COLO829 (cell line): ENCODE results near the gene ETFB.

Experiments used
- DNase-seq: peaks from one replicate; pipeline ENCODE4 v3.0.0; 2012; ENCODE audit warnings: low spot score

ETFB gene

DNA sequence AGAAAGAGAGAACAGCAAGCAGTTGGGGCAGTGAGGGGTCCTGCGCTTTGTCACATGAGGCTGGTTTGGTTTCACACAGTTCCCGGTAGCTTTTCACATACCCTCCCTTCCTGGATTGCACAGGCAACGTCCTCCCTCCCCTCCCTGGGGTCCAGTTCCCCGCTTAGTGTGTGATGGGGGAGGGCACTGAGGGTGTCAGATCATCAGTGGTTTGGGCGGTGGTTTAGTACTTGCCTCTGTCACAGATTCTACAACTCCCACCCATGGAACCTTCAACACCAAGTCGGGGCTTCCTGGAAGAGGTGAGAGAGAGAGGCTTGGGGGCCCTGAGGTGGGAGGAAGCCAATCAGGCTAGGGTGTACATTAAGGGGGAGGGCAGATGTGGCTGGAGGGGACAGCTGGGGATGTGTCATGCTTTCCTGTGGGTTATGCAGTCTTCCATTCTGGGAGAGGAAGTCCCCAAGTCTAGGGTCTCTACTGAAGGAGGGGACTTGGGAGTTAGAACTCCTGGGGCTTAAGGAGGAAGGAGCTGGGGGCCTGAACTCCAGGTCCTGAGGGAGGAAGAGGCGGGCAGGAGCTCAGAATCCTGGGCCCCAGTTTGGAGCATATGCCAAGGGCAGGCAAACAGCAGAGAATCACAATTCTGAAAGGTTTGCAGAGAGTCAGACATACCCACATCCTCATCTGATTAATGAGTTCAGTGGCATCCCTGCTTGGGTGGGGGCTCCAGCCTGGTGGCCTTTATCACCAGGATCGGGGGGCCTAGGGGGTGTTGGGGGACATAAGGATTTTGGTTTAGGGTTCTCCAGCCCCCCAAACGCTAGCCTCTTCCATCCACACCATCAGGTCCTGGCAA is 6.7 kb upstream of the ETFB start, which contains the start of gene NKG7:
NKG7 (minus strand) TSS at position 6 of the 856 bp plus-strand sequence. CDS start 119 bp downstream, outside the sequence.
- DNase-seq = no peak

DNA sequence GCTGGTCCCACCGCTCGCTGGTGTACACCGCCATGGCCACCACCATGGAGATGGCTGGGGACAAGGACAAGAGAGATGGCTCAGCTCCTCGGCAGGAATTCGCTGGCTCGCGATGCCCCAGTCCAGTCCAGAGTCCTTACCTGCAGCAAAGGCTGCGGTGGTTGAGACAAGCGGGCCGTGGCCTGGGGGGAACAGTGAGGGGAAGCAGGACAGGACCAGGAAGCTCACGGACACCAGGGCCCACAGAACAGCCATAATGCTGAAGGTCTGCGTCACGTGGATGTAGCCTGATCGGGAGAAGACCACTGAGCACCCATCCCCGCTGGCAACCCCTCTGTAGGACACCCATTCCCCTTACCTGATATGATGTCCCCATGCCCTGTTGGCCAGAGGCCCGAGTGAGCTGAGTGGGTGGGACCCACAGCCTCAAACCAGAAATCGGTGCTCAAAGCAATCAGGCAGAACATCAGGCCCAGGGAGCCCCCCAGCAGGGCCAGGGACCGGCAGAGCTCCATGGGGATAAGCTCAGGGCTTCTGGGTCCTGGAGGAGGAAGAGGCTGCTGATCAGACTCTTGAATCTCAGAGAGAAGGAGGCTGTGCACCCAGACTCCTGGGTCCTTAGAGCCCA is 5.9 kb upstream of the ETFB start:
- DNase-seq = no peak

DNA sequence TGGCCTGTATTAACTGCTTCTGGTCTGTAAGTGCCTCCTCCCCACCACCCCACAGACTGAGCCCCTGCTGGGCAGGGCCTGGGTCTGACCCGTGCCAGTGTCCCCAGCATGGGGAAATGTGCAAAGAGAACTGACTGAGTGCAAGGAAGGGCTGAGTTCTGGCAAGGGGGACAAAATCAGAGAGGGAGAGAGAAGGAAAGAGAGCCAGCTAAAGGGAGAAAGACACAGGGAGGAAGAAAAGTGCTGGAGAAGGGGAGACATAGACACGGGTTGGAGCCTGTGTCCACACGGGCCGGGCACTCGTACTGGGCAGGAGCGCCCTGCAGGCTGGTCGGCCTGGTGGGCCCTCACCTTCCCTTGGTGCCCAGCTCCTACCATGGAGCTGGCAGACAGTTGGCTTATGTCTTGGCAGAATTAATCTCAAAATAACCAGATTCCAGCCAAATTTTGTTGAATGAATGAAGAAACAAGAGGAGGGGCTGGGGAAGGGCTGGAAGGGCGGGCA is 5.0 kb upstream of the ETFB start:
- no peak for DNase-seq

DNA sequence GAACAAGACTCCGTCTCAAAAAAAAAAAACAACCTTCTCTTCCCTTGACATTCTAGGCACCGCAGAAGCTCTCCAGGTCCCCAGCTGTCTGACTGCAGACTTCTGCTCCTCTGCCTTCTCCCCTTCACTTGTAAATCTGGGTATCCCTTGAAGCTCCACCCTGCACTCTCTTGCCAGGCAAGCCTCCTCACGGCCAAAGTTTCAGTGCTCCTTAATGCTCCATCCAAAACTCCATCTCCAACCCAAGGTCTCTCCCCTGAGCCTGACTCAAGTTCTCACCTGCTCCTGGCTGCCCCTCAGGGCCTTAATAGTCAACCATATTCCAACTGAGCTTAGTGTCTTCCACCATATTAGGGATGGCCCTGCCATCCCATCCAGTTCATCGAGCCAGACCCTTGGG is 4.0 kb upstream of the ETFB start:
- DNase-seq = no peak

DNA sequence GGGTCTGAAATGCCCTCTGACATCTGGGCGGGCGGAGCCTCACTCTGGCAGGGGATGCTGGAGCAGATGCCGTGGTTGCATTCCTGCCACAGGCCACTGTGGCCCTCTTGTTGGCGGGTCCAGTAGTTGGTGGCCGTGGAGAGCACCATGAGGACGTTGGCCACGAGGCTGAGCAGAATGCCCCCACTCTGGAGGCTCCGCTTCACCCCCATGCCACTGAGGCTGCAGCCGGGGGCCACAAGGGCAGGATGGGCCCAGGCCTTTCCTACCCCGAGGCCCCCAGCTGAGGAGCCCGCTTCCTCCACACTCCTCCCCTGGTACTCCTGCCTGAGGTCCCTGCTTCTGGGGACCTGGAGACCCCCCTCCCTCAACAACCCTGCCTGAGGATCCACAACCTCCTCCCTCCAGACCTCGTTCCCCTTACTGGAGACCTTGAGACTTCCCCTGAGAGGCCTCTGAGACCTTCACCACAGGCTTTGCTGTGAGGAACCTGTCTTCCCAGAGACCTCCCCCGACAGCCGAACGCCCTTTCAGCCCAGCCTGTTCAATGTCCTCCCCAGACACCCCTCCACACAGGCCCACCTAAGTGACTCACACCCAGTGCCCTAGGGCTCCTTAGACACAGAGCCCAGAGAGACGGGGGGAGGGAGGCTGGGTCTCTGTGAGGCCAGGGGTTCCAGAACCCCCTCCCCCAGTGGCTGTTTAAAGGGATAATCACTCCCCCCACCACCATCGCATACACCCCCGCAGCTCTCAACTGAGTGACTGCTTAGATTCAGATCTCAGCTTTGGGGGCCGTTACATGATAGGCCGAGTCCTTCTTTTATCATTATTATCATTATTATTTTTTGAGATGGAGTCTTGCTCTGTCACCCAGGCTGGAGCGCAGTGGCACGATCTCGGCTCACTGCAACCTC is 2.4 kb upstream of the ETFB start, which contains the start of gene CLDND2:
CLDND2 (minus strand) TSS at position 638 of the 917 bp plus-strand sequence; CDS start at position 212, 426 bp downstream.
- no peak for DNase-seq

DNA sequence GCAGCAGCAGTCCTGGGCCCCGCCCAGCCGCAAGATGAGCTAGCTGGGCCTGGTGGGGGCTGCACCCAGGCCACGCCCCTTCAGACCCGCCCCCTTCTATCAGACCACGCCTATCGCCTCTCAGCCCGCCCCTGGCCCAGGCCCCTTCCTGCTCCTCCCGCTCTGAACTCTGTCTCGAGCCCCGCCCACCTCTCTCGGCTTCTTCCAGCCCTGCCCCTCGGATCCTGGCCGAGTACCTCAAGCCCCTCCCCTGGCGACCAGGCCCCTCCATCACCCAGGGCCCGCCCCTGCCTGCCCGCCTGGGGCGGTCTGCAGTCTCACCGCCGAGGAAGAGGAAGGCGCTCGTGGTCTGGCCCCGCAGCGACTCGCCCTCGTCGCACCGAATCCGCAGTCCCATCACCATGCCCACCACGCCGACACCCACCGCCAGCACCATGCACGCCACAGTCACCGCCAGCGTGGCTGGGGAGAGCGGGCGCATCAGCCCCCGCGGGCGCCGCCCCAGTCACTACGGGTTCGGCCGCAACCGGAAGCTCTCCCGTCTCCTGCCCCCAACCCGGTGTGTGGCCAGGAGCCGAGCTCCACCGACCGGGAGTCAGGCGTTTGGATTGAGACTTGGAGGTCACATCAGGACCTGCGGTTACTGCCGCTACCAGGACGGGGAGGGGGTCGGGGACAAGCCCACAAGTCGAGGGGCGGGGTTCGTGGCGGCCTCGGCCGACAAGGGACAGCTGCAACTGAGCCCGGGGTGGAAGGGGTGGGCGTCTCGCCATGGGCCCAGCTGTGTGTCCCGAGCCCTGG is 1.6 kb upstream of the ETFB start:
- peak; percentile 96 for DNase-seq

DNA sequence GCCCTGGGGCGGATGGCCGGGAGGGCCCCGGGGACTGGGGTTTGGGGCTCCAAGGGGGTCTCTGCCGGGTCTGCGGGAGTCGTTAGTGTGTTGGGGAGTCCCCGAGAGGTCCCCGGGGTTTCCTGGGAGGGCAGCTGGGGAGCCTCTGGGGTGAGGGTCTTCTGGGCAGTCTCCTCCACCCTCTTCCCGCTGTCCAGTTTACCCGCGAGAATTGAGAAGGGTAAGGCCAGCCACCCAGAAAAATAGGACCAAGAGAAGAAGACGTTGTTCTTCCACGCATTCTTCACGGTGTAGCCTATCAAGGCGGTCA is 1.0 kb upstream of the ETFB start:
- DNase-seq = no peak

DNA sequence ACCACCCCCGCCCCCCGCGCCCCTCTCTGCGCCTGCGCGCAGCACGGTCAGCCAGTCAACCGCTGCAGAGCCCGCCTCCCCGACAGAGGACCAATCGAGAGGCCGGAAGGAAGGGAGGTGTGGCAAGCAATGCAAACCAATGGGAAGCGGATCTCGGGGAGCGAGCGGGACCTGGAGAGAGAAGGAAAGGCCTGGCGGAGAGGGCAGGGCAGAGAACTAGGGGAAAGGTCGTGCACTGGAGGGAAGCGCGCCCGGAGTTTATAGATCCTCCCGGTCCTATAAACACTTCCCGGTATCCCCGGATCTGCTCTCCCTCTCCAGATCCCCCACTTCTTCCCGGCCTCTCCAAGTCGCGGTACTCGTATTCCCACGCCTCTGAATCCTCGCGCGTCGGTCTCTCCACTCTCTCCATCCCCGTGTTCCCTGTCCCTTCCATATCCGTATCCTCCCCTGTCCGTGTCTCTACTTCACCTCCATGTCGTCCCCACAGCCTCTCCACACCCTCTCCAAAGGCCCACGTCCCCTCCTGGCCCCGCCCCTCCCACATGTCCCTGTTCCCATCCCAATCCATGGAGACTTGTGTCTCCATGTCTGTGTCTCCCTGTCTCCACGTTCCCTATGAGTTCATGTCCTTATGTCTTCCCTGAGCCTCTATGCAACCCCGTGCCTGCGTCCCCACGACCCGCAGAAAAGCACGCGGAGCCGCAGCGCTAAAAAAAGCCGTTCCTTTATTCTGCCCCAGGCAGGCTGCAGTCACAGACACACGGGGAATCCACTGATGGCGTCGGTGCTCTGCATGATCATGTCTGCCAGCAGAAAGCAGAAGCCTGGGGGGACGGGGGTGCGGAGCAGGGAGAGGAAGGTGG is 434 bp upstream of the ETFB start:
- peak; percentile 91 for DNase-seq

DNA sequence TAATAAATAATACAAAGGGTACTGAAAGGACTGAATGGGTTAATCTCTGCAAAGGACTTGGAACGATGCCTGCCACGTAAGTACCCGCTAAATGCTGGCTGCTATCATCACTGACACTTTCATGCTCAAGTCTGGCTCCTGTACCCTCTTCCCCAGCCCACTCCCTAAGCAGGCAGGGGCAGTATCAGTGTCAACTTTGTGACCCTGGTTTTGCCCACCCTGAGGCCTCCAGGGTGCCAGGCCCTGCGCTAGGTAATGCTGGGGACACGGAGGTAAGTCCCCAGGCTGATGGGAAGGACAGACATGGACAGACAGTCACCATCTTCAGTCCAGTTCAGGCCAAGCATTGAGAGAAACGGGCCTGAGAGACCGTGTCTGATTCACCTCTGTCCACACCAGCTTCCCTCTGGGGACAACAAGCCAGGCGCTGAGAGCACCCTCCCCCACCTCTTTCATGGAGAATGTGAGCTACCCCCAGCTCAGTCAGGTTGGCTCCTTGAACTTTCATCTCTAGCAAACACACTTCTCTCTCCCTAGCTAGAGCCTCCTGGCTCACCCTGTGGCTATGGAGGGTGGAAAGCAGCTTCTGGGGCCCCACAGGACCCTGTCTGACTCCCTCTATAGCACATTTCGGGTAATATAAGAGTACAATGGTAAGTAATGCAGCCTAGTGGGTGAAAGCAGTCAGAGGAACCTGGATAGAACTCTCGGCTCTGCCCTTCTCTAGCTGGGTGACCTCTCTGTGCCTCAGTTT is 800 bp downstream of the ETFB start:
- peak; percentile 27 for DNase-seq

DNA sequence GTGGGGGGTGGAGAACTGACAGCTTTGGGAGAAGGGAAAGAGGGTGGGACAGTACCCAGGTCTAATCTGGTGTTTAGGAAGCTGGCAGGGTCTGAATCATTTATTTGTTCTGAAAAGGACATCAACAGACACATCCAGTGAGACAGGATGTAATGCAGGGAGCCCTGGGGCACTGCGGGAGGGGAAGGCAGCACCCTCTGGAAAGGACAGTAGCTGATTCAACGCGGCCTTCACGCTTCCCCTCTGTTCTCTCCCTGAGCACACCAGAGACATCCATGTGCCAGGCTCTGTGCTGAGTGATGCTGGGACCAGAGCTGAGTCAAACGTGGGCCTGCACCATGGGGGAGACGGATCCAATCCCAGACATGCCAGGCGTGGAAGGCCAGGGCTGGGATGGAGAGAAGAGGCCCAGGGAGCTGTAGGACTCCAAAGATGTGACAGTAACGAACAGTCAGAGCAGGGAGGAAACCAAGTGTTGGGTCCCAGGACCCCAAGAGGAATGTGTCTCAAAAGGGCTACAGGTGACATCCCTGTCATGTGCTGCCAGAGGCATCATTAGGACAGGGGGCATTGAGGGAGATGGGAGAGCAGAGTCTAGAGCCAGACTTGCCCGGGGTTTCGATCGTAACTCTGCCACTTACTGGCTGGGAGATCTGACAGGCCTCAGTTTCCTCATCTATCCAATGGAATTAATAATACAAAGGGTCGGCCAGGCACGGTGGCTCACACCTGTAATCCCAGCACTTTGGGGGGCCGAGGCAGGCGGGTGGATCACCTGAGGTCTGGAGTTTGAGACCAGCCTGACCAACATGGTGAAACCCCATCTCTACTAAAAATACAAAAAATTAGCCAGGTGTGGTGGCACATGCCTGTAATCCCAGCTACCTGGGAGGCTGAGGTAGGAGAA is 1.7 kb downstream of the ETFB start:
- DNase-seq = peak; percentile 80

DNA sequence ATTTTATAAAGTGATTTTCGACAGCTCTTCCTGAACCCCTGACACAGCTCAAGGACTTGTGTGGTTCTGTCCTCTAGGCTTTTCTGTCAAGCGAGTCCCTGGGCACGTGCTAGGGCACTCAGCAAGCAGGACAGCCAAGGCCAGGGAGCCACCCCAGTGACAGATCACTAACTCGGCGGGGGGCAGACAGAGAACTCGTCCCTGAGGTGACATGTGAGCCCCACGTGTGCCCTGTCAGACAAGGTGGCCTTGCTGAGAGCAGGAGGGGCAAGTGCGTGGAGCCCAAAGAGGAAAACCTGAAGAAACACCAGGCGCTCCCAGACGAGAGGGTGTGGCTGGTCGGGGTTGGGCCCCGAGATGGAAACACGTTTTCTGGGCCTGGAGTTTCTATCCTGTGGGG is 4.9 kb downstream of the ETFB start:
- no peak for DNase-seq

DNA sequence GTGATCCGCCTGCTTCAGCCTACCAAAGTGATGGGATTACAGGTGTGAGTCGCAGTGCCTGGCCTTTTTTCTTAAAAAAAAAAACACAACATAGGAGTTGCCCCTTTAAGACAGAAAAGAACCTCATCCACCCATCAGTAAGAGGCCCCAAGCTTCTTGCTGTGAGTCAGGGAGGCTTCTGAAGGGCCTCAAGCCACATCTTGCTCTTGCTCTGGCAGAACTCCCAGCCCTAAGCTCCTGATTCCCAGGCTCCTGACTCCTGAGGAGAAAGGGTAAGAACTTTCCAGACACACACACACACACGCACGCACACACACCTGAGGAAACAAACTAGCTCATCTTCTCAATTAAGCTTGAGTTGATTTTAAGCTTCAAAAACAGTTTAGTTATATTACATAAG is 6.9 kb downstream of the ETFB start:
- DNase-seq = no peak

DNA sequence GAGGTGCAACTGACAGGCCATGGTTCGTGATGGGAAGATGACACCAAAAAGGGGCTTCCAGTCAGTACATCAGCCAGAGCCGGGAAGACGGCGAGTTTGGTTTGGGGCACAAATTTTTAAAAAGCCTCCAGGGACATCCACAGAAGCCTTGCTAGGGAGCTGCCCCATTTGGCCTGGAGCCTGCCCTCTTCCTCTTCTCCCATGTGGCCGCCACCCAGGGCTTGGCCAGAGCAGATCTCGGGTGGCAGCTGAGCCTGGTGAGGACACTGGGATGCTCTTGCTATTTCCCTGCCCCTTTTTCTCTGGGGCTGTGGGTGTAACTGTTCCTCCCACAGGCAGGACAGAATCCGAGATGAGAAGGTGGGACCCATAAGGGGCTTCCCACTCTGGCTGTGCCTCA is 8.2 kb downstream of the ETFB start:
- DNase-seq = no peak

DNA sequence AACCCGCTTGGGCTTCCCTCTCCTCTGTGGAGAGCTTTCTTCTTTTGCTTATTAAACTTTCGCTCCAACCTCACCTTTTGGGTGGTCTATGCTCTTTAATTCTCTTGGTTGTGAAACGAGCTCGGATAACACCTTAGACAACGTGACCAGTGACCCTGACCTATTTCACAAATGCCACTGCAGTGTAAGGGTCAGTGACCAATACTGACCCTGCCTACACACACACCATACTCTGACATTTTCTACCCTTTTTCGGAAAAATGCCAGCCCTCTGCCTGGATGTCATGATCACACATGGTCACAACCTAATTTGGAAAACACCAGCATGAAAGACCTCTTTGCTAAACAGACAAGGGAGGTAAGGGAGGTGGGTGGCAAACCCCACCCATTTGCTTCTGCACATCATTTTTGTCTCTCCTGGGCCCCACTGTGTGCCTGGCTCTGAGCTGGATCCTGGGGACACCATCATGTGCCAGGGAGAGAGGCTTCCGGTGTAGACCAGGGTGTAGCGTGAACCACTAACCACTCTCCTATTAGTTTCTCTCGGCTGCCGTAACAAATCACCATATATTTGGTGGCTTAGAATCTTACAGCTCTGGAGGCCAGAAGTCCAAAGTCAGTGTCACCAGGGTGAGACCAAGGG is 9.9 kb downstream of the ETFB start:
- no peak for DNase-seq

DNA sequence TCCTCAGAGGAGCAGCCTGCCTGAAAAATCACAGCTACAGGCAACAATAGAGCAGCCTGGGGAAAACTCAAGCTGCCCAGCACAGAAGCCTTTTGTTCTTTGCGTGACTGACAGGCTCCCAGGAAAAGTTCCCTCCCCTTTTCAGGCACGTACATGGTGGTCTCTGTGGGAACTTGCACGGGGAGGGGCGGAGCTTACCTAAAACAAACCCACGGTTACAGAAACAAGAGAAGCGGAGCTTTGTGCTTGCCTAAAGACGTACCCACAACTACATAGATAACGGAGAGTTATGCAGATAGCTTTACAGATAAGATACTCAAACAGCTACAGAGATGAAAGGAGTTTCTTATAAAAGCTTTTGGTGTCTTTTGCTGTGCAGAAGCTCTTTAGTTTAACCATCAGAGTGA is 11.4 kb downstream of the ETFB start:
- peak; percentile 90 for DNase-seq

DNA sequence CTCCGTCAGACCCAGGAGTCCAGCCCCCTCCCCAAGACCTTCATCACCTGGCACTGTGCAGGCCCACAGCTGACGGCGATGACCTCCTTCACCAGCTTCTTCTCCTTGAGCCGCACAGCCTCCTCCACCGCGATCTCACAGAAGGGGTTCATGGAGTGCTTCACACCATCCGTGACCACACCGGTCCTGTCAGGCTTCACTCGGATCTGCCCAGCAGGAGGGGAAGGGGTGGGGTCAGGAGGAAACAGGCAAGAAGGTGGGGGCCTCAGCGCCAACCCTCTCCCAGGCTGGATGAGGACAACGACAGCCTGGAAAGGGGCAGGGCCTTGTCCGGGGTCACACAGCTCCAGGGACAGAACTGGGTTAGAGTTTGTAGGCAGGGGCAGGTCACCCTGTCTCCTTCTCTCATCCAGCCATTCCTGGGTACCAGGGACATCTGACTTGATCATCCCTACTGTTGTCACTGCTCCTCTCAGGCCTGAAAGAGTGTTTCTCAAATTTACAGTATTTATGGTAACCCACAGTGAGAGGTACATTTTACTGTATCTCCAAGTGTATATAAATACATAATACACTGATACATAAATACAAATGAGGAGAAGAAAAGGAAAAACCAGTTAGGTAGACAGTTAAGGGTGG is 12.0 kb downstream of the ETFB start:
- DNase-seq = no peak

DNA sequence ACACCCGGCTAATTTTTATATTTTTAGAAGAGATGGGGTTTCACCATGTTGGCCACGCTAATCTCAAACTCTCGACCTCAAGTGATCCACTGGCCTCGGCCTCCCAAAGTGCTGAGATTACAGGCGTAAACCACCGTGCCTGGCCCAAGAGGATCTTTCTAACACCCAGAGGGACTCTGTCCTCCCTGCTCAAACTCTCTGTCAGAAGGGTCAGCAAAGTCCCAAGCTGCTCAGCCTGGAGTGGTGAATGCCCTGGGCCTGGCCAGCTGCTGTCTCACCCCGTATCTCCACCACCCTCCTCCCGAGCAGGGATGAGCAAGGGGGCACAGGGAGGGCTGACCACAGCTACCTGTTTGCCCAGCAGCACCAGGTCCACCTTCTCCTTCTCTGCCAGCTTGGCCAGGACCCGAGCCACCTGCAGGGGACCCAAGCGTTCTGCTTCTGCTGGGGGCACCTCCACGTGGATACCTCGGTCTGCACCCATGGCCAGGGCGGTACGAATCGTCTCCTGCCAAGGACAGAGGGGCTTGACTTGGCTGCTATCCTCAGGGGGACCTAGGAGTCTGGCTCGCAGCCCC is 13.3 kb downstream of the ETFB start:
- DNase-seq = no peak
